ENCODE results near the gene GON4L. TPM values are rescaled to one million over a fixed set of nuclear protein-coding genes. Genes with fewer than 3 reads are reported as not detected.
"Not testable (repeated sequence)": the region's sequence is repeated elsewhere in the genome, so short reads cannot be mapped to it uniquely, and the experiment has no call there.

Gene GON4L
- total and polyA plus RNA-seq, 7 donors, result 10.6 to 29.9 (median 21.0) TPM

DNA sequence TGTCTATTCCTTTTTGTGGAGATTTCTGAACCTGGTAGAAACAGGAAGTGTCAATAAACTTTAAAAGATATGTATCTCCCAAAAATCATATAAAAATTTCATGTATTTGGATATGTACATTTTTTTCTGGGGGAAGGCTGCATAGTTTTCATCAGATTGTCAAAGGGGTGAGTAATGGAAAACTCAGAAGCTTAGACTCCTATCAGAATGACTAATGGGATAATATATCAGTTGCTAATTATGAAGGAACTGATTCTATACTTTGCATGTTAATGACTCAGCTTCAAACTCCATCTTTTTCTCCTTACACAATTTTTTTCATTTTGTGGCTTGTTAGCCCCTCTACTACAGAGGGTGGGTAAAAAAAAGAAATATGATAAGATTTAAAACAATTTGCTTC, 55.9 kb downstream of the GON4L start:
- intact Hi-C loops (cut with DNase I), result no loop called here
- ATAC-seq (no peak), DNase-seq (no peak)
- H3K36me3 ChIP-seq (ENCODE audit: insufficient read depth in 1 of 2, low read depth in 1 of 2), result peaks cover 6 to 83% of the 10 kb centered on the region in 2 donors
- H3K4me1 ChIP-seq, result no peaks in the 10 kb centered on the region
- TF ChIP-seq, protein P1, sequence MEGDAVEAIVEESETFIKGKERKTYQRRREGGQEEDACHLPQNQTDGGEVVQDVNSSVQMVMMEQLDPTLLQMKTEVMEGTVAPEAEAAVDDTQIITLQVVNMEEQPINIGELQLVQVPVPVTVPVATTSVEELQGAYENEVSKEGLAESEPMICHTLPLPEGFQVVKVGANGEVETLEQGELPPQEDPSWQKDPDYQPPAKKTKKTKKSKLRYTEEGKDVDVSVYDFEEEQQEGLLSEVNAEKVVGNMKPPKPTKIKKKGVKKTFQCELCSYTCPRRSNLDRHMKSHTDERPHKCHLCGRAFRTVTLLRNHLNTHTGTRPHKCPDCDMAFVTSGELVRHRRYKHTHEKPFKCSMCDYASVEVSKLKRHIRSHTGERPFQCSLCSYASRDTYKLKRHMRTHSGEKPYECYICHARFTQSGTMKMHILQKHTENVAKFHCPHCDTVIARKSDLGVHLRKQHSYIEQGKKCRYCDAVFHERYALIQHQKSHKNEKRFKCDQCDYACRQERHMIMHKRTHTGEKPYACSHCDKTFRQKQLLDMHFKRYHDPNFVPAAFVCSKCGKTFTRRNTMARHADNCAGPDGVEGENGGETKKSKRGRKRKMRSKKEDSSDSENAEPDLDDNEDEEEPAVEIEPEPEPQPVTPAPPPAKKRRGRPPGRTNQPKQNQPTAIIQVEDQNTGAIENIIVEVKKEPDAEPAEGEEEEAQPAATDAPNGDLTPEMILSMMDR (IDR thresholded peaks at IDR 0.05), result no peak
- no peaks in the 10 kb centered on the region for H3K27me3 ChIP-seq (ENCODE audit: insufficient read depth in 3 of 3, low read length in 2 of 3)
- no peak overlapping the region for H3K4me3 ChIP-seq
- H3K9me3 ChIP-seq, result no peaks in the 10 kb centered on the region
- H3K27ac ChIP-seq, result no peak overlapping the region

DNA sequence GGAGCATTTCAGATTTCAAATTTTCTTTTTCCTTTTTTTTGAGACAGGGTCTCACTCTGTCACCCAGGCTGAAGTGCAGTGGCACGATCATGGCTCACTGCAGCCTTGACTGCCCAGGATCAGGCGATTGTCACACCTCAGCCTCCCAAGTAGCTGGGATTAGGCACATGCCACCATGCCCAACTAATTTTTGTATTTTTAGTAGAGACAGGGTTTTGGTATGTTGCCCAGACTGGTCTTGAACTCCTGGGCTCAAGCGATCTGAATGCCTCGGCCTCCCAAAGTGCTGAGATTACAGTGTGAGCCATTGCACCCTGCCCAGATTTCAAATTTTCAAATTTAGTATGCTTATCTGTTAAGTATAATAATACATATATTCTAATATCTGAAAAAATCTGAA, 61.4 kb downstream of the GON4L start:
- intact Hi-C loops (cut with DNase I); DNase-seq: not testable (repeated sequence)

DNA sequence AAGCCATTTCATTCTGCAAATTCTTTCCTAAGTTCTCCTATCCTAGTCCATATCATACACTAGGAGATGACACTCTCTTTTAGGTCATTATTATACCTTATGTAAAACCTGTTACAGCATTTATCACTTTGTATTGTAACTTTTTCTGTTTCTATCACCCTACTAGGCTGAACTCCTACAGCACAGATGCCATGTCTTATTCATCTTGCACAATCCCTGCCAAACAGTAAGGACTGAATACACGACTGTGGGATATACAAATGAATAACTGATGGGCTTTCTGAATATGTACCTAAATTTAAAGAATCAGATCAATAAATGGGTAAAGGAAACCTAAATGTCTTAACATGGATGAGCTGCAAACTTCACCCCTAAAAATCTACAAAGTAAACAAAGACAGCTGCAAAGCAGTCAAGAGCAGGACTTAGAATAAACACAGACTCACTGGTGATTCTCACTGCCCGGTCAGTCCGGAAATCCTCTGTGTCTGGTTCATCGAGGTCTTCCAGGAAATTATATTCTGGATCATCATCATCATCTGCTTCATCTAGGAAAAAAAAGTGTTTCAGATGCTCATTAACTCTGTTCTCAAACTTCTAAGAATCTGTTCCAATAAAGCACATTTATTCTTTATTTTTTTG, 62.3 kb downstream of the GON4L start:
- Histone ChIP-seq H3K4me3 (no peak overlapping the region), H3K4me1 (no peaks in the 10 kb centered on the region), H3K27me3 (ENCODE audit: insufficient read depth in 3 of 3, low read length in 2 of 3) (no peaks in the 10 kb centered on the region), H3K27ac (no peak overlapping the region), H3K9me3 (no peaks in the 10 kb centered on the region), H3K36me3 (ENCODE audit: insufficient read depth in 1 of 2, low read depth in 1 of 2) (peaks cover 4 to 83% of the 10 kb centered on the region in 2 donors)
- intact Hi-C loops (cut with DNase I), result no loop called here
- ATAC-seq (no peak), DNase-seq (no peak)
- TF ChIP-seq, protein P1 (IDR thresholded peaks at IDR 0.05), result no peak
- WGBS, 3 donors, result 85 to 88% (median 87%) methylated on average over 4 of the region's 4 CpGs

More for the DNA sequence above, 61.4 kb downstream of the GON4L start:
- peaks cover 4 to 82% of the 10 kb centered on the region in 2 donors for H3K36me3 ChIP-seq (ENCODE audit: insufficient read depth in 1 of 2, low read depth in 1 of 2)
- WGBS, 3 donors, result 32 to 75% (median 50%) methylated on average over 4 of the region's 4 CpGs
- H3K27ac ChIP-seq; H3K4me1 ChIP-seq; H3K27me3 ChIP-seq (ENCODE audit: insufficient read depth in 3 of 3, low read length in 2 of 3); H3K9me3 ChIP-seq; H3K4me3 ChIP-seq: not testable (repeated sequence)
- ATAC-seq, result peak in 1 of 4 donors; percentile 34

DNA sequence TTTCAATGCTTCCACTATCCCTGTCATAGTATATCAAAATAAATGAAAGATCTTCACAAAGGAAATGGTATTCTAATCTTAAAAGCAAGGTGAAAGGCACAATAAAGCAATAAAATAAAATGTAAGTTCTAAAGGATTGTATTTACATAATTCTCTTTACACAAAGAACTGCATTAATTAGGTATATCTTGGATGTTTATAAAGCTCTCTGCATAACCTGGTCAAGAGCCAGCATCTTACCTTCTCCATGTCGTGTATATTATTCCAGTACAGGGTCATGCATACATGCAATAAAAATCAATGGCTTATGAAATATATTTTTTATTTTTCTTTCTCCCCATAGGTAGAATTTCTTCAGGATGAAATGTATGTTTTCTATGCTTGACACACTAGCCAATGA, 63.8 kb downstream of the GON4L start:
- 78 to 84% (median 82%) methylated on average over 1 of the region's 1 CpG for WGBS, 3 donors
- no peak for ATAC-seq
- DNase-seq, result no peak
- Histone ChIP-seq H3K4me3 (no peak overlapping the region), H3K27ac (no peak overlapping the region), H3K9me3 (no peaks in the 10 kb centered on the region), H3K27me3 (ENCODE audit: insufficient read depth in 3 of 3, low read length in 2 of 3) (no peaks in the 10 kb centered on the region), H3K4me1 (no peaks in the 10 kb centered on the region), H3K36me3 (ENCODE audit: insufficient read depth in 1 of 2, low read depth in 1 of 2) (peaks cover 0 to 77% of the 10 kb centered on the region in 2 donors)
- intact Hi-C loops (cut with DNase I), result no loop called here
- TF ChIP-seq, protein P1 (IDR thresholded peaks at IDR 0.05), result no peak

DNA sequence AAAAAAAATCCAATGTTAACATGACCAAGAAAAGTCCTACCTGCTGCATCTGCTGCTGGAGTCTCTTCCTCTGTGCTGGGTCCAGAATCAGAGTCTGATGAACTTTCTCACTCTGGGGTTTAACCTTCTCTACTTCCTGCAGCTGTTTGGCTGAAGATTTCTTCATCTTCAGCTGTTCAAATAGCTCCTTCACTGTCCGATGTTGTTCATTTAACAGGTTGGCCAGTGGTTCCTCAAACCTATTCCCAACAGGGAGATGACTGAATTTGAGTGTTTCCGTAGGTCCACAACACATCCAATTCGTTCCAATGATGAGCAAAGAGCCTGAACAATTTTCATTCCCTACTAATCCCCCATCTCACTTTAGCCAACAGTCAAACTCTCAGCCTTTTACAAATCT, 79.4 kb downstream of the GON4L start:
- intact Hi-C loops (cut with DNase I), result loop anchor here in 1 of 2 donors (10.0 kb wide), 1 partner anchor 147 kb away; no protein-coding TSS in a partner anchor
- no peaks in the 10 kb centered on the region for H3K9me3 ChIP-seq
- H3K4me3 ChIP-seq, result no peak overlapping the region
- TF ChIP-seq, protein P1 (IDR thresholded peaks at IDR 0.05), result no peak
- peak in 2 of 4 donors; percentile 40 to 56 for ATAC-seq
- DNase-seq, result no peak
- peaks cover 5 to 85% of the 10 kb centered on the region in 2 donors for H3K36me3 ChIP-seq (ENCODE audit: insufficient read depth in 1 of 2, low read depth in 1 of 2)
- 51 to 79% (median 53%) methylated on average over 3 of the region's 3 CpGs for WGBS, 3 donors
- H3K27me3 ChIP-seq (ENCODE audit: insufficient read depth in 3 of 3, low read length in 2 of 3), result no peaks in the 10 kb centered on the region
- H3K4me1 ChIP-seq, result no peaks in the 10 kb centered on the region
- no peak overlapping the region for H3K27ac ChIP-seq
